Kasumi-1 (cell line): Measurements from ENCODE around the gene CPA4.

Experiments used
- DNase-seq, 2 experiments: peaks; one replicate each; lab custom pipeline; 2025; lab: John Stamatoyannopoulos, UW

CPA4 gene

GRCh38 chr7:130345725-130346124 is 52.8 kb downstream of the CPA4 start:
- no peak for DNase-seq

GRCh38 chr7:130346177-130346905 is 53.4 kb downstream of the CPA4 start:
- no peak for DNase-seq

DNA sequence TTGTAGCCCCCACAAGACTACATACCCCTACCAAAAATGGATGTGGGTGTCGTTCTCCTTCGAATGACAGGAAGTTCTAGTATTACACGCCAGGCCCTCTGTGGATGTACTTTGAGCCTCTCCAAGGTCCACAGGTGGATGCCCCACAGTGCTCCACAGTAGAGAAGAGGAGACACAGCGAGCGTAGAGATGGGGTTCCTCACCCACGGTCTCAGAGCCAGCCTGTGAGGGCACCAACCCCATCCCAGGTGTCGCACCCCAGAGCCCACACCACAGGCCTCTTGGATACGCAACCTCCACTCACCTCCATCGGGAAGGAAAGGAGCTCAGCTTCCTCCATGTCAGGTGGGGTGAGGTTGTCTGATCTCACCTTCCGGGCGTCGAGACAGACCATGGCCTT is 54.0 kb downstream of the CPA4 start:
- DNase-seq: no peak

GRCh38 chr7:130349911-130350782 is 57.2 kb downstream of the CPA4 start:
- no peak for DNase-seq

DNA sequence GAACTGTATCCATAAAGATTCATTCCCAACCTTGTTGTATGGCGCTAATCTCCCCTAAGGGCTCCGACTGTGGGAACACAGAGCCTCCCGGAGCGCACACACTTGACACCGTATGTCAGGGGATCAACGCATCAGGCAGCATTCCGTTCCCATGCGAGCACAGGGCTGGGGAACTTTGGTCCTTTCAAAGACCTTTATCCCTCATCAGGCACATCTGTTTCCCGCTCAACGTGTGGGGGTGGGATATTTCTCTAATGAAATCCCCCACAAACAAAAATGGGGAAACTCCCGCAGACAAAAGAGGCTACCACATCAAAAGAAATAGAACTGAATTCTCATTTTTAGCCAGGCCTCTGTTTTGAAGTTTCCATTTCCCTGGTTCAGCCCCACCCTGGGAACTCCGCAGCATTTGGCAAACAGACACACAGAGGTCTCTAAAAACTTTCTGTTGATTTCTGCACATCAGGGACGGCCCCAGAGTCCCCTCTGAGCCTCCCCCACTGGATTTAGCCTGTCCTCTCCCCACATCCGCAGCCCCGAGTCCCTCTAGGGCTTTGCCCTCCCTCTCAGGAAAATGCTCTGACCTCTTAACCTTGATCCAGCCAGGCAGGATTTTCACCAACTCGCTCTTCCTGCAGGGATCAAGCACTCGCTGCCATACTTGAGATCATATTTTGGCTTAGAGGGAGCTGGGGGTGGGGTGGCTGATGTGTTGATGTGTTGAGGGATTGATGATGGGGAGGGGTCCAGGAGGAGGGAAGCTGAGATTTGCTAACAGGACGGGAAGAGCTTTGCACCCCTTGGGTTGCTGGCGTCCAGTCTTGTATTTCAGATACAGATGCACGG is 58.2 kb downstream of the CPA4 start:
- DNase-seq: no peak

GRCh38 chr7:130351791-130352090 is 58.8 kb downstream of the CPA4 start:
- DNase-seq: no peak

DNA sequence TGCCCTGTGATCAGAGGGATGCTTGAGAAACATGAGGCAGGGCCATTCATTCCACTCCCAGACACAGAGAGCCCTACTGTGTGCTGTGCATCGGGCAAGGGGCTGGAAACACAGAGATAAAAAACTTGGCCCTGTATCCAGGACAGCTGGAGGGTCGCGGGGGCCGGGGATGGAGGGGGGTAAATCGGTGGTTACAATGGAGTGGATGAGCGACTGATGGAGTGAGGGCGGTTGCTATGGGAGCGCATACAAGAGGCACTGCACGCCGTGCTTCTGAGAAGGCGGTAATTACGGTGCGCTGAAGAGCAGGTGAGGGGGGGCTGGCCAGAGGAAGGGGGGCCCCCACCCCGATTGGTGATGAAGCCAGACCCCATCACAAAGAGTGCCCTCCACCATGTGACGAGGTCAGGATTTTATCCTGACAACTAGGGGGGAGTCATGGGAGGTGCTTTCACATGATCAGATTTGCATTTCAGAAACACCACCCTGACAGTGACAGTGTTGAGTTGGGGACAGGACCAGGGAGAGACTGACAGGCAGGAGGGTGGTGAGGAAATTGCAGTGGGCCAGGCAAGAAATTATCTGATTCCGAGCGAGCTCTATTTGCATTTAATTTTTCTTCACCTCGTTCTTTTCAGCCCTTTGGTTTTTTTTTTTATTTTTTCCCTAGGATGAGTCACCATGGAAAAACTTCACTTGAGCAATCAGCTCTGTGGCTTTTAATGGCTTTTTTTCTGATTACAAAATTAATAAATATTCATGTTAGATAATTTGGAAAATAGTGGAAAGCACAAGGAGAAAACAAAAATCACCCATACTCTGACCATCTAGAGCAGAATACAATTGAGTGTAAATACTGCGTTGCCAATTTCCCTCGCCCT is 59.5 kb downstream of the CPA4 start:
- DNase-seq: no peak

- no peak for DNase-seq
These were observed 60.2 kb downstream of the CPA4 start for GRCh38 chr7:130353196-130353595.

GRCh38 chr7:130356121-130356875 is 63.3 kb downstream of the CPA4 start:
- no peak for DNase-seq

GRCh38 chr7:130356876-130357611 is 64.1 kb downstream of the CPA4 start:
- no peak for DNase-seq

GRCh38 chr7:130358471-130358870 is 65.5 kb downstream of the CPA4 start:
- DNase-seq: no peak

DNA sequence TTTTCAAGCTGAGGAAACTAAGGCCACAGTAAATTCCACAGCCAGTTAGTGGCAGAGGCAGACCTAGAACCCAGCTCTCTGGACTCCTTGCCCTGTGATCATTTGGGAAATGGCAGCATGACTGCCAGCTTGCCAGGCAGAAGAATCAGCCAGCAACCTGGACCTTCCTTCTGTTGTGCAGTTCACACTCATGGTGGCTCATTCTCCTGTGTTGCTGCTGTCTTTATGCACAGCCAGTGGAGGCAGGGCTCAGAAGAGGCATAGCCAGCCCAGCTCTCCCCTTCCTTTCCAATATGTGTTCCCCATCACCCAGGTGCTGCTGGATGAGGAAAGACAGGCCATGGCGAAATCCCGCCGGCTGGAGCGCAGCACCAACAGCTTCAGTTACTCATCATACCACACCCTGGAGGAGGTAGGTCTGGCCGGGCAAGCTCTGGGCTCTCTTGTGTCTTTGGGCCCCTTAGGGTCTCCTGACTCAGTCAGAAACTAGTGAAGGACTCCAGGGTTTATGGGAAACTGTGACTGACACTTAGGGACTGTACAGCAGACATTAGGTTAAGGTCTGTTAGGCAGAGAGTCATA is 66.4 kb downstream of the CPA4 start:
- DNase-seq: no peak

GRCh38 chr7:130360518-130360917 is 67.6 kb downstream of the CPA4 start:
- DNase-seq: no peak

DNA sequence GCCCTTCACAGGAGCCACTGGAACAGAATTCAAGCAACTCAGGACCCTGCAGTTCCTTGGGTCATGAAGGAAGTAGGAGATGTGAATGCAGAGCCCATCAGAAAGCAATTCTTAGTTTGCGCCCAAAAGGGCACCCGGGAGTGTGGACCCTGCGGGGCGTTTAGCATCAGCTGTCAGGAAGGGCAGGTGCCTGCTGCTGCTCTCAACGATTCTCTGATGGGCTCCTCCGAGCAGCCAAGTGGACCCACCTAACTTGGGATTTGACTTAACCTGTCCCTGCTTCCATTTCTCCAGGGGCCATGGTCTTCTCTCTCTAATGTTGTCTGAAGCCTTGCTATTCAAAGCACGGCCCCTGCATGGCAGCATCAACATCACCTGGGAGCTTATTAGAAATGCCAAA is 68.7 kb downstream of the CPA4 start:
- DNase-seq: no peak

- DNase-seq: no peak
These were observed 69.4 kb downstream of the CPA4 start for GRCh38 chr7:130362251-130362816.

GRCh38 chr7:130363026-130363847 is 70.3 kb downstream of the CPA4 start:
- no peak for DNase-seq

DNA sequence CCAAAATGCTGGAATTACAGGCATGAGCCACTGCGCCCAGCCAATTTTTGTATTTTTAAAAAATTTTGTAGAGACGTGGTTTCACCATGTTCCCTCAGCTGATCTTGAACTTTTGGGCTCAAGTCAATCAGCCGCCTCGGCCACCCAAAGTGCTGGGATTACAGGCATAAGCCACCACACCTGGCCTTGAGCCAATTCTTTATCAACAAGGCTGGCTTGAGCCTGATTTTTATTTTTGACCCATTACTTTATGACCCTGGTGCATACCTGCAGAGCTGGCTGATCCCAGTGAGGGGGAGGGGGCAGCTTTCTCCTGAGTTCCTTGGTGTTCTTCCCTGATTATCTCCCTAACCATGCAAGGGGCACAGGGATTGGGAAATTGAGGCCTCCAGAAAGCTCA is 71.5 kb downstream of the CPA4 start:
- no peak for DNase-seq

GRCh38 chr7:130365088-130365487 is 72.1 kb downstream of the CPA4 start:
- no peak for DNase-seq
